Measurements from ENCODE around the gene PTDSS2. TPM values are rescaled to one million over a fixed set of nuclear protein-coding genes. Genes with fewer than 3 reads are reported as not detected.
"Not testable (repeated sequence)": the region's sequence is repeated elsewhere in the genome, so short reads cannot be mapped to it uniquely, and the experiment has no call there.

The PTDSS2 gene
- total RNA-seq: 26.3 and 29.4 TPM in 2 replicates

DNA sequence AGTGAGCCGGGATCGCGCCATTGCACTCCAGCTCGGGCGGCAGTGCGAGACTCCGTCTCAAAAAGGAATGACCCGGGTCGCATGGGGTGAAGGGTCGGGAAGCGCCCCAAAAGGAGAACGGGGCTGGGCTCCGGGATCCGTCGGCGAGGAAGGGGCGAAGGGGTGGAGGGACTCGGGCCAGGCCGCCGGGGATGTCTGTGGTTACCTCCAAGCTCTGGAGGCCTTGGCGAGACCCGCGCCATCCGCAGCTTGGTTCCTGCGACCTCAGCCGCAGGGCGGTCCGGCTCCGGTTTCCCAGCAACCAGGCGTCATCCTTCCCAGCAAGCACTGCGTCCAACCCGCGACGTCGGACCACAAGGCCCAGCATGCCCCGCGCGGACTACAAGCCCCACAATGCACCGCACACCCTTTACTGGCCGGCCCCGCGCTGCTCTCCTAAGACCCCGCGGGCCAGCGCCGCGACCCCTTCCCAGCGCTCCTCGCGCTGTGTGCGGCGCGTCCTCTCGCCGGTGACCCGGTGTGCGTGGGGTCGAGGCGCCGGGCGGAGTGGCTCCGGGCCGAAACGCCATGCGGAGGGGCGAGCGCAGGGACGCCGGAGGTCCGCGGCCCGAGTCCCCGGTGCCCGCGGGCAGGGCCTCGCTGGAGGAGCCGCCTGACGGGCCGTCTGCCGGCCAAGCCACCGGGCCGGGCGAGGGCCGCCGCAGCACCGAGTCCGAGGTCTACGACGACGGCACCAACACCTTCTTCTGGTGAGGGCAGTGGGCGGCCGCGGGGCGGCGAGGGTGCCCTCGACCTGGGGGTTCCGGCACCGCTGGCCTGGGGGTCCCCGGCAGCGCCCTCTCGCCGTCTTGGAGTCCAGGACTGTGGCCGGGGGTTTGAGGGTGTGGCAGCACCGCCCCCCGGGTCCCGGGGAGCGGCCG is at the start of gene PTDSS2:
TSS of gene PTDSS2 (plus strand) at position 391 of the 920 bp plus-strand sequence. CDS start at position 568, 177 bp downstream.
- Histone ChIP-seq H3K27me3 (ENCODE audit: control insufficient read depth, insufficient read depth, low read length) (no peaks in the 10 kb centered on the region), H3K36me3 (ENCODE audit: control insufficient read depth, insufficient read depth, low read length) (peaks cover 13% of the 10 kb centered on the region), H3K4me3 (ENCODE audit: low read depth, low read length) (peak within 1 kb of the TSS; percentile 93)
- TF ChIP-seq, protein P1, sequence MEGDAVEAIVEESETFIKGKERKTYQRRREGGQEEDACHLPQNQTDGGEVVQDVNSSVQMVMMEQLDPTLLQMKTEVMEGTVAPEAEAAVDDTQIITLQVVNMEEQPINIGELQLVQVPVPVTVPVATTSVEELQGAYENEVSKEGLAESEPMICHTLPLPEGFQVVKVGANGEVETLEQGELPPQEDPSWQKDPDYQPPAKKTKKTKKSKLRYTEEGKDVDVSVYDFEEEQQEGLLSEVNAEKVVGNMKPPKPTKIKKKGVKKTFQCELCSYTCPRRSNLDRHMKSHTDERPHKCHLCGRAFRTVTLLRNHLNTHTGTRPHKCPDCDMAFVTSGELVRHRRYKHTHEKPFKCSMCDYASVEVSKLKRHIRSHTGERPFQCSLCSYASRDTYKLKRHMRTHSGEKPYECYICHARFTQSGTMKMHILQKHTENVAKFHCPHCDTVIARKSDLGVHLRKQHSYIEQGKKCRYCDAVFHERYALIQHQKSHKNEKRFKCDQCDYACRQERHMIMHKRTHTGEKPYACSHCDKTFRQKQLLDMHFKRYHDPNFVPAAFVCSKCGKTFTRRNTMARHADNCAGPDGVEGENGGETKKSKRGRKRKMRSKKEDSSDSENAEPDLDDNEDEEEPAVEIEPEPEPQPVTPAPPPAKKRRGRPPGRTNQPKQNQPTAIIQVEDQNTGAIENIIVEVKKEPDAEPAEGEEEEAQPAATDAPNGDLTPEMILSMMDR (IDR thresholded peaks at IDR 0.05; ENCODE audit: insufficient read depth, low read length, severe bottlenecking): no peak
- FAIRE-seq: no peak
- peak; percentile 85 for DNase-seq (ENCODE audit: low read depth)

DNA sequence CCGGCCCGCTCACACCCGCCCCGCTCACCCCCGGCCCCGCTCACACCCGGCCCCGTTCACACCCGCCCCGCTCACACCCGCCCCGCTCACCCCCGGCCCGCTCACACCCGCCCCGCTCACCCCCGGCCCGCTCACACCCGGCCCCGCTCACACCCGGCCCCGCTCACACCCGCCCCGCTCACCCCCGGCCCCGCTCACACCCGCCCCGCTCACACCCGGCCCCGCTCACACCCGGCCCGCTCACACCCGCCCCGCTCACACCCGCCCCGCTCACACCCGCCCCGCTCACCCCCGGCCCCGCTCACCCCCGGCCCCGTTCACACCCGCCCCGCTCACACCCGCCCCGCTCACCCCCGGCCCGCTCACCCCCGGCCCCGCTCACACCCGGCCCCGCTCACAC is 48.9 kb upstream of the PTDSS2 start:
- peaks cover 38% of the 10 kb centered on the region for H3K36me3 ChIP-seq (ENCODE audit: control insufficient read depth, insufficient read depth, low read length)
- DNase-seq (ENCODE audit: low read depth); FAIRE-seq; H3K27me3 ChIP-seq (ENCODE audit: control insufficient read depth, insufficient read depth, low read length); H3K4me3 ChIP-seq (ENCODE audit: low read depth, low read length): not testable (repeated sequence)

DNA sequence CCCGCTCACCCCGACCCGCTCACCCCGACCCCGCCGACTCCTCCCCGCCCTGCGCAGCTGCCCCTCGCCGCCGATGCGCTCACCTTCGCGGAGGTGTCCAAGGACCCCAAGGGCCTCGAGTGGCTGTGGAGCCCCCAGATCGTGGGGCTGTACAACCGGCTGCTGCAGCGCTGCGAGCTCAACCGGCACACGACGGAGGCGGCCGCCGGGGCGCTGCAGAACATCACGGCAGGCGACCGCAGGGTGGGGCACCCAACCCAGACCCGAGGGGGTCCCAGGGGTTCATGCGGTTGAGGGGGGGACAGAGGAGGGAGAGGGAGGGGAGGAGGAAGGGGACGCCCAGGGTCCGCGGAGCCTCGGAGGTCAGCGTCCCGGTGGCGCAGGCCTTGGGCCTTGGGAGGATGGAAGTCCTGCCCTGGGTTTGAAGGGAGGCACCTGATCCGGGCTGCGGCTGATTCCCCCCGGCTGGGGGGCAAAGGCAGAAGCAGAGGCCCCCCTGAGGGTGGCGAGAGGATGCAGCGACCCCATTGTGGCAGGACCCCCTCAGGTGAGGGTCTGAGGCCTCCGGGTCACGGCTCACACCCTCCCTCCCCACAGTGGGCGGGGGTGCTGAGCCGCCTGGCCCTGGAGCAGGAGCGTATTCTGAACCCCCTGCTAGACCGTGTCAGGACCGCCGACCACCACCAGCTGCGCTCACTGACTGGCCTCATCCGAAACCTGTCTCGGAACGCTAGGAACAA is 46.9 kb upstream of the PTDSS2 start:
- DNase-seq (ENCODE audit: low read depth) (no peak), FAIRE-seq (no peak)
- peaks cover 31% of the 10 kb centered on the region for H3K36me3 ChIP-seq (ENCODE audit: control insufficient read depth, insufficient read depth, low read length)

DNA sequence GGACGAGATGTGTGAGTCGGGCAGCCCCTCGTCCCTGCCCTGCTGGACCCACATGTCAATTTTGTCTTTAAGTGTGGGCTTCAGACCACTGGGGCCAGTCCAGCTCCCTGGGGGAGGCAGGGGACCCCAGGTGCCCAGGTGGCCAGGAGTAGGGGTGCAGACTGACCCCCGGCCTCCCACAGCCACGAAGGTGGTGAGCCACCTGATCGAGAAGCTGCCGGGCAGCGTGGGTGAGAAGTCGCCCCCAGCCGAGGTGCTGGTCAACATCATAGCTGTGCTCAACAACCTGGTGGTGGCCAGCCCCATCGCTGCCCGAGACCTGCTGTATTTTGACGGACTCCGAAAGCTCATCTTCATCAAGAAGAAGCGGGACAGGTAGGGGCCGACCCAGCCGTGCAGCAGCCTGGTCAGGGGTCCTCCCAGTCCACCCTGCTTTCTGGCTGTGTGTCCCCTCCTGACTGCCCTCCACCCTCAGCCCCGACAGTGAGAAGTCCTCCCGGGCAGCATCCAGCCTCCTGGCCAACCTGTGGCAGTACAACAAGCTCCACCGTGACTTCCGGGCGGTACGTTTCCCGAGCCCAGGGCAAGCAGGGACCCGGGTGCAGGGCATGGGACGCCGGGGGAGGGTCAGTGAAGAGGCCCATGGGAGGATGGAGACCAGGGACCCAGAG is 46.2 kb upstream of the PTDSS2 start:
- Histone ChIP-seq H3K27me3 (ENCODE audit: control insufficient read depth, insufficient read depth, low read length) (no peaks in the 10 kb centered on the region), H3K4me3 (ENCODE audit: low read depth, low read length) (no peak overlapping the region), H3K36me3 (ENCODE audit: control insufficient read depth, insufficient read depth, low read length) (peaks cover 30% of the 10 kb centered on the region)
- TF ChIP-seq, protein P1 (IDR thresholded peaks at IDR 0.05; ENCODE audit: insufficient read depth, low read length, severe bottlenecking): no peak
- no peak for DNase-seq (ENCODE audit: low read depth)
- no peak for FAIRE-seq

More for the DNA sequence above, 46.9 kb upstream of the PTDSS2 start:
- H3K27me3 ChIP-seq (ENCODE audit: control insufficient read depth, insufficient read depth, low read length): no peaks in the 10 kb centered on the region
- TF ChIP-seq, protein P1 (IDR thresholded peaks at IDR 0.05; ENCODE audit: insufficient read depth, low read length, severe bottlenecking): no peak
- no peak overlapping the region for H3K4me3 ChIP-seq (ENCODE audit: low read depth, low read length)

DNA sequence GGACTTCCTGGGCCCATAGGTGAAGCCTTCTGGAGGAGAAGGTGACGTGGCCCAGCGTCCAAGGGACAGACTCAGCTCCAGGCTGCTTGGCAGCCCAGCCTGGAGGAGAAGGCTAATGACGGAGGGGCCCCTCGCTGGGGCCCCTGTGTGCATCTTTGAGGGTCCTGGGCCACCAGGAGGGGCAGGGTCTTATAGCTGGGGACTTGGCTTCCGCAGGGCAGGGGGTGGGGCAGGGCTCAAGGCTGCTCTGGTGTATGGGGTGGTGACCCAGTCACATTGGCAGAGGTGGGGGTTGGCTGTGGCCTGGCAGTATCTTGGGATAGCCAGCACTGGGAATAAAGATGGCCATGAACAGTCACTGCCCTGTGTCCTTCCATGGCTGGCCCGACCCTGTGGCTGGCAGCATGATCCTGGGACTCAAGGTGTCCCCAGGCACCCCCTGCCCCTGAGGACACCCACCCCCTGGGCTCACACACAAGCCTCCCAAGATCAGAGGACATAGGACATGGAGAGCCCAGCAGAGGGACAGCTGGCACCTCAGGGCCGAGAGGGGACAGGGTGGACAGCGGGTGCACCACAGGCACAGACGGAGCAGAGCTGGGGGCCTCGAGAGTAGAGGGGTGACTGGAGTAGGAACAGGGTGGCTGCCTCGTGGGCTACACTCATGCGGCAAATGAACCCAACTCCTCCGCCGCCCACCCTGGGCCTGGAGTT is 45.4 kb upstream of the PTDSS2 start:
- no peak for DNase-seq (ENCODE audit: low read depth)
- TF ChIP-seq, protein P1 (IDR thresholded peaks at IDR 0.05; ENCODE audit: insufficient read depth, low read length, severe bottlenecking): no peak
- no peak for FAIRE-seq
- H3K36me3 ChIP-seq (ENCODE audit: control insufficient read depth, insufficient read depth, low read length): peaks cover 27% of the 10 kb centered on the region
- no peak overlapping the region for H3K4me3 ChIP-seq (ENCODE audit: low read depth, low read length)
- no peaks in the 10 kb centered on the region for H3K27me3 ChIP-seq (ENCODE audit: control insufficient read depth, insufficient read depth, low read length)

Data from bronchial epithelial cell (primary cell).